PC-3 (cell line): ENCODE results near the gene STRADA.

Source experiments
- EZH2 ChIP-seq: fragments of 300-600 bp; sonication (generic); IDR thresholded peaks from one replicate; pipeline ENCODE4 v1.6.1; 2017; ENCODE audit warnings: antibody characterized with exemption, mild to moderate bottlenecking, low read length; ENCODE audit not compliant: unreplicated experiment
- TF ChIP-seq, protein P1 (sequence below): fragments of 300-600 bp; sonication (generic); conservative IDR thresholded peaks from 2 replicates; pipeline ENCODE4 v1.5.1; 2017; ENCODE audit warnings: antibody characterized with exemption, low read depth, mild to moderate bottlenecking, low read length

DNA sequence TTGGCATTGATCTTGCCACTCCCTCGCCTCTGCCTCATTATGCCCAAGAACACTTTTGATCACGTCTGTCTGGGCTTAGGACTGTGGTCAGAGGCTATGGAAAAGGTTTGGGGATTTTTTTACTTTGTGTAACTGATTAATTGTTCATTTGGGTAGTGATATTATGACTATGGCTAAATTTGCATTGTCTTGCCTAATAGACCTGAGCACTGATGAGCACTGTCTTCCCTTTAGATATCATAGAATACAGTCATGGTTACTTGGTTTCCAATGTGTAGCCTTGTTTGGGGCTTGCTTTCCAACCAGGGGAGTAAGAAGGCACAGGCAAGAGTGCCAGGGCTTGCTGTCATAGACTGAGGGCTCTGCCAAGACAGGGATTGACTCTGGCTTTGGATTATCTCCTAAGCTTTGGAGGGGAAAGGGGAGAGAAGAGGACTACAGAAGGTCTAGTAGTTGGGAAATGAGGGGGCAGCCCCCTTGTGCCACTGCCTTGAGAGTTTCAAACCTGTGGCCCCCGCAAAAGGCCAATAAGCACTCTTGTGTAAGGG lies 55.4 kb downstream of the STRADA start:
- TF ChIP-seq, protein P1, sequence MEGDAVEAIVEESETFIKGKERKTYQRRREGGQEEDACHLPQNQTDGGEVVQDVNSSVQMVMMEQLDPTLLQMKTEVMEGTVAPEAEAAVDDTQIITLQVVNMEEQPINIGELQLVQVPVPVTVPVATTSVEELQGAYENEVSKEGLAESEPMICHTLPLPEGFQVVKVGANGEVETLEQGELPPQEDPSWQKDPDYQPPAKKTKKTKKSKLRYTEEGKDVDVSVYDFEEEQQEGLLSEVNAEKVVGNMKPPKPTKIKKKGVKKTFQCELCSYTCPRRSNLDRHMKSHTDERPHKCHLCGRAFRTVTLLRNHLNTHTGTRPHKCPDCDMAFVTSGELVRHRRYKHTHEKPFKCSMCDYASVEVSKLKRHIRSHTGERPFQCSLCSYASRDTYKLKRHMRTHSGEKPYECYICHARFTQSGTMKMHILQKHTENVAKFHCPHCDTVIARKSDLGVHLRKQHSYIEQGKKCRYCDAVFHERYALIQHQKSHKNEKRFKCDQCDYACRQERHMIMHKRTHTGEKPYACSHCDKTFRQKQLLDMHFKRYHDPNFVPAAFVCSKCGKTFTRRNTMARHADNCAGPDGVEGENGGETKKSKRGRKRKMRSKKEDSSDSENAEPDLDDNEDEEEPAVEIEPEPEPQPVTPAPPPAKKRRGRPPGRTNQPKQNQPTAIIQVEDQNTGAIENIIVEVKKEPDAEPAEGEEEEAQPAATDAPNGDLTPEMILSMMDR = no peak
- no peak for TF ChIP-seq EZH2
